D721Med (cell line): ENCODE measurements around the gene HSPBAP1.

Experiments used
- DNase-seq: peaks from one replicate; pipeline ENCODE4 v3.0.0; 2011; ENCODE audit warnings: low spot score; ENCODE audit not compliant: insufficient read length
- FAIRE-seq: peaks from 2 replicates; lab custom pipeline; 2011; peaks lifted over from hg19 to GRCh38; lab: Jason Lieb, UNC
- CTCF ChIP-seq: IDR thresholded peaks from 2 replicates; pipeline ENCODE4 v1.5.1; 2012; ENCODE audit warnings: mild to moderate bottlenecking, control low read depth; ENCODE audit not compliant: insufficient read depth; ENCODE audit errors: missing control alignments

Gene HSPBAP1

DNA sequence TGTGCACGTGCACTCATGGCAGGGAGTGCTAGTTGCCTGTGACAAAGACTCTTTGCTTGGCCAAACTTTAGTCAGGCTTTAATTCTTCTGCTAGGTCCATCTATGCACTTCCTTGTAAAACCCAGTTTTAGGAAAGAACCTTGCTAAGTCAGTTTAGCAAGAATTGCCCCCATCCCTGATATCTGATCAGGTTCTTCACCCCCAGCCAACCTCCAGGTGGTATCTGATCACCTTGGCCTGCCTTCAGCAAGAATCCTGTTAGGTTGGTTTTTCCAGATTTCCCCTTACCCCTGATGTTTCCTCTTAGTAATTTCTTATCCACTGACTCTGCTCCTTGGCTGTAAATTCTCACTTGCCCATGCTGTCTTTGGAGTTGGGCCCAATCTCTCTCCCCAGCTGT lies 8.4 kb downstream of the HSPBAP1 start:
- TF ChIP-seq CTCF: no peak
- DNase-seq: no peak
- FAIRE-seq: no peak

DNA sequence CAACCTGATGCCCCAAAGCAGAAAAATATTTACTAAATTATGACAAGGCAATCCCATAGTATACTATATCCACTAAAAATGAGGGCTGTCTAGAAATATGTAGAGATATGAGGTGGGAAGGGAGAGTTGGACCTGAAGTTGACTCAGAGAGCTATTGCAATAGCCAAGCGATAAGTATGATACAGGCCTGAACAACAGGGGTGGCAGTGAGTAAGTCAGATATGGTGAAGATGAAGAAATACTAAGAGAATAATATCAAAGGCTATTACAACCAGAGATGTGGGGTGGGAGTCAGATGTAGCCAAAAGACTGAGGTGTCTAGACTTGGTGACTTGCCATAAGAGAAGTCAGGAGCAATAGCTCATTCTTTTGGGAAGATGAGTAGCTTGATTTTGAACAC lies 9.2 kb downstream of the HSPBAP1 start:
- FAIRE-seq: no peak
- DNase-seq: no peak
- no peak for TF ChIP-seq CTCF

GRCh38 chr3:122782804-122783203 lies 10.8 kb downstream of the HSPBAP1 start:
- TF ChIP-seq CTCF: no peak
- FAIRE-seq (peak; percentile 81), DNase-seq (peak; percentile 28)

DNA sequence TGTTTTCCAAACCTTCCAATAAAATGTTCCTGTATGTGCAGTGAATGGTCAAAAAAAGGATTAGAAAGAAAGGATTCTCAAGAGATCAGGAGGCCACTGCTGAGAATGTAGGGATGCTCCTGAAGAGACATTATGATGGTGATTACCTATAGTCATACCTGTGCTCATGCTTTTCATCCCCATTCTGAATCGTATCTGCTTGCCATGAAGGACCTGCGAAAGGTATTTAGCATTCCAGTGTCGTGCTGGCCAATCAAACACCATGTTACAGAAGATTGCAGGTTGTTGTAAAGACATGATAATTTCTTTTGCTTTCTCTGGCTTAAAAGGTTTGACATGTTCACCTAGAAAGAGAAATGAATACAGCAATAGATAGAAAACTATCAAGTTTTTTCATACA lies 16.1 kb downstream of the HSPBAP1 start:
- FAIRE-seq (peak; percentile 66), DNase-seq (no peak)

GRCh38 chr3:122776675-122777468 lies 16.8 kb downstream of the HSPBAP1 start:
- TF ChIP-seq CTCF: no peak
- no peak for DNase-seq
- no peak for FAIRE-seq

More for the DNA sequence above, 16.1 kb downstream of the HSPBAP1 start:
- TF ChIP-seq CTCF: no peak

DNA sequence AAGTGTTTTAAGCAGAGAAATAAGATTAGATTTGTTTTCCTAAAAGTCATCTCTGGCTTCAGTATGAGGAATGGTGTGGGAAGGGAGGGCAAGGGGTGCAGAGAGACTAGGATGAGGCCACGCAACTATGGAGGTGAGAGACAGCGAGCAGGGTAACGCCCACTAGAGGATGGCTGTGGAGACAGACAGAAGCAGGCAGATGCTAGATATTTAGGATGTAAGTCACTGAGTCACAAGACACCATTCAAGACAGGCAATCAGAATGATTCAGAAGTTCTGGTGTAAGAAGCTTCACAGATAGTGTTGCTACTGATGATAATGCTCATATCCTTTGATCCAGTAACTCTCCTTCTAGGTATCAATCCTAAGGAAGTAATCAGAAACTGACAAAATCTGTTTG lies 19.1 kb downstream of the HSPBAP1 start:
- no peak for TF ChIP-seq CTCF
- FAIRE-seq (no peak), DNase-seq (no peak)

GRCh38 chr3:122773944-122774509 lies 19.6 kb downstream of the HSPBAP1 start:
- FAIRE-seq: no peak
- no peak for TF ChIP-seq CTCF

More at GRCh38 chr3:122773944-122774509, 19.6 kb downstream of the HSPBAP1 start:
- no peak for DNase-seq
